Skeletal muscle satellite cell (primary cell): Measurements from ENCODE around the gene DNAJC13.
A peak's percentile ranks its signal among the peaks of the same experiment; 100 is the strongest.

Experiments used
- H3K27me3 ChIP-seq: 2 replicates; pipeline ENCODE4 v1.7.0; 2013; ENCODE audit warnings: low read length; ENCODE audit not compliant: control insufficient read depth, insufficient read depth
- H3K36me3 ChIP-seq: 2 replicates; pipeline ENCODE4 v1.7.0; 2013; ENCODE audit warnings: mild to moderate bottlenecking, control low read depth, low read length; ENCODE audit not compliant: insufficient read depth
- H3K4me1 ChIP-seq: 2 replicates; pipeline ENCODE4 v1.7.0; 2013; ENCODE audit warnings: low read length; ENCODE audit not compliant: control insufficient read depth, insufficient read depth
- H3K4me2 ChIP-seq: 2 replicates; pipeline ENCODE4 v1.7.0; 2013; ENCODE audit warnings: mild to moderate bottlenecking, low read length
- H3K4me3 ChIP-seq: 2 replicates; pipeline ENCODE4 v1.7.0; 2013; ENCODE audit warnings: low read length
- H3K9ac ChIP-seq: 2 replicates; pipeline ENCODE4 v1.7.0; 2013; ENCODE audit warnings: mild to moderate bottlenecking, low read depth, low read length, moderate library complexity
- H3K9me3 ChIP-seq: replicated peaks from 2 replicates; pipeline ENCODE4 v1.7.0; 2013; ENCODE audit warnings: mild to moderate bottlenecking, control low read depth, low read length

DNAJC13 gene

DNA sequence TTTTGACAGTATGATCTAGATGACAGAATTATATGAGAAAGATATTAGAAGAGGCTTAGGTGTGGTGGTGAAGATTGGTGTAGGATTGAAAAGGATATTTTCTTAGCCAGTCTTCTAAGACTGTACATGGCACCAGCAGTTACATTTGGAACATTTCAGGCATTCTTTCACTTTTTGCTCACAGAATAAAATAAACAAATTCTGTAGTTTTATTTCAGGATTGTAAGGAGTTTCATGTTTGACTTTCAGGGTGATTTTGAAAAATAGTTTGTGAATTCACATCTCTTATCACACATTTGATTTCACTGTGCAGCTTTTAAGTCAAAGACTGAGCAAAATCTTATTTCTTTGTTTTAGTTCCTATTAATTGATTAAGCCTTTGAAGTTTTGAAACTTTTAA is 27.1 kb downstream of the DNAJC13 start:
- peaks cover 43% of the 10 kb centered on the region for H3K4me1 ChIP-seq

DNA sequence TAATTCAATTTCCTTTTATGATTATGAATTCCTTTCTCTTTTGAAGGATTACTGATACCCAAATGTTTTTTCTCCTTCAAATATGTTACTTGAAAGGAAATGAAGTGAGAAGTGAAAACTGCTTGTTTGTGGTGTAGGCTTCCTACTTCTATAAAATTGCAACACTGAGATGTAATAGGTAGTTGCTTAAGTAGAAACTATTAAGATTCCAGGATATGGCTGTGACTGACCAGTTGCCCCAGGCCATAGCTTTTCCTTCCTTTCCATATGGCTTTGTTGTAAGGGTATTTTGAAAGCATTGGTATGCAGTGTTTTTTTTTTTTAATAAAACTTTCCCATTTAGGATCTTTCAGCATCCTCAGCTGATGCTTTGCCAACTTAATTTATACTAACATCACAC is 28.5 kb downstream of the DNAJC13 start:
- no peaks in the 10 kb centered on the region for H3K27me3 ChIP-seq
- H3K36me3 ChIP-seq: peaks cover 4% of the 10 kb centered on the region
- H3K4me1 ChIP-seq: peaks cover 43% of the 10 kb centered on the region
- H3K4me2 ChIP-seq: no peak overlapping the region
- no peaks in the 10 kb centered on the region for H3K9me3 ChIP-seq
- H3K9ac ChIP-seq: no peak overlapping the region
- no peak overlapping the region for H3K4me3 ChIP-seq

More for the DNA sequence above, 27.1 kb downstream of the DNAJC13 start:
- no peaks in the 10 kb centered on the region for H3K27me3 ChIP-seq
- H3K9me3 ChIP-seq: no peaks in the 10 kb centered on the region
- no peaks in the 10 kb centered on the region for H3K36me3 ChIP-seq
- no peak overlapping the region for H3K4me3 ChIP-seq
- peak overlapping the region; percentile 65 for H3K4me2 ChIP-seq
- peak overlapping the region; percentile 69 for H3K9ac ChIP-seq

DNA sequence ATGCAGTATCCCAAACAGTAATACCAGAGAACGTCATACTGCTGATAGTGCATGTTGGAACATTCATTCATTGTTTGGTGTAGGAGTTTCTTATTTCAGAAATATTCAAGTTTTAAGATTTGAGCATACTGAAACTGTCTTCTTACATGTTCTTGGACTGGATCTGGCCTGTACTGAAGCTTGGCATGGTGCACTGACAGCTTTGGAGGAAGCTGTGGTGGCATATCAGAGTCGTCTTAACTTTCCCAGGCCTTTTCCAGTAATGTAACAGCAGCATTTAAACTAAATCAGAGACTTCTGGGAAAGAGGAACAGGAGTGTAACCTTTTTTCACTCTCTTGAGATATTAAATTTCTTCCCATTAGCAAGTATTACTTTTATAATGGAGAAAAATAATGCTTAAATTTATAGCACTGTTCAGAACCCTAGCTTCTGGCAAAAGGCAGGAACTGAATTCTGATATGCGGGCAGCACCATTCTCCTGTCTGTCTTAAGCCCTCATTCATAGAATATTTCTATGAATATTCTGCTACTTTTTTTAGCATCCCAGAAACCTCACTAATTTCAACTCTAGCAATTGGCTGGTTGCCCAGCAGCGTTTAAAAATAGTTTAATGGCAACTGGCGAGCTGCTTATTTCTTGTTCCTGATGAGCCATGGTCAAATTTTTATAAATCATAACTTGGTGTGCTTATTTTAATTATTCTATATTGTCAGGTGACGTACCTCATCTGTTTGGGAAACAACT is 31.1 kb downstream of the DNAJC13 start:
- no peaks in the 10 kb centered on the region for H3K27me3 ChIP-seq
- H3K4me3 ChIP-seq: no peak overlapping the region
- H3K36me3 ChIP-seq: peaks cover 28% of the 10 kb centered on the region
- H3K9me3 ChIP-seq: no peaks in the 10 kb centered on the region
- peak overlapping the region; percentile 23 for H3K4me2 ChIP-seq
- H3K4me1 ChIP-seq: peaks cover 43% of the 10 kb centered on the region
- H3K9ac ChIP-seq: peak overlapping the region; percentile 23

DNA sequence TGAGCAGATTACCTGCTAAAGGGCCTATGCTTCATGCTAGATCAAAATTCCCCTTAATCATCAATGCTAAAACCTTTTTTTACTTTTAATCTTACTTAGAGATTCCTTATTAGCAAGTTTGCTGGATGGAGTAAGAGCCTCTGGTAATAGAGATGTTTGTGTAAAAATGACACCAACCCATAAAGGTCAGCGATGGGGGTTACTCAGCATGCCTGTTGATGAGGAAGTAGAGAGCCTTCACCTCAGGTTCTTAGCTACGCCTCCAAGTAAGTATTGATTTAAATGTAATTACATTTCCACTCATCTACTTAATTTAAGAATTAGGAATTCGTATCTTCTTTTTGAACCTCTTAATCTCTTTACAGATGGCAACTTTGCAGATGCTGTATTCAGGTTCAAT is 38.8 kb downstream of the DNAJC13 start:
- peaks cover 88% of the 10 kb centered on the region for H3K36me3 ChIP-seq
- H3K4me3 ChIP-seq: no peak overlapping the region
- no peaks in the 10 kb centered on the region for H3K9me3 ChIP-seq
- H3K4me1 ChIP-seq: no peaks in the 10 kb centered on the region
- no peak overlapping the region for H3K9ac ChIP-seq
- H3K4me2 ChIP-seq: no peak overlapping the region
- H3K27me3 ChIP-seq: no peaks in the 10 kb centered on the region

DNA sequence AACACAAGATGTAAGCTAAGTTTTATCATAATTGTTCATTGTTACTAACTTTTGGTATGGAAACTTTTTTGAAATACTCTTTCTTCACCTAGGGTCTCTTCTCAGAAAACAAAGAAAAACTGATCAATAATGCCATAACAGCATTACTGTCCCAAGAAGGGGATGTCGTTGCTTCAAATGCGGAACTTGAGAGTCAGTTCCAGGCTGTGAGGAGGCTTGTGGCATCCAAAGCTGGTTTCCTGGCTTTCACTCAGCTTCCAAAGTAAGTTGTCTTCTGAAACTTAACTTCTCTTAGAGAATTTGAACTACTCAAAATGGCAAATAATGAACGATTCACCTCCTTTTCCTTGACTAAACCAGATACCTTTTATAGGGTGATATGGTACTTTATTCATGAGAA is 39.3 kb downstream of the DNAJC13 start:
- no peak overlapping the region for H3K4me2 ChIP-seq
- no peak overlapping the region for H3K9ac ChIP-seq
- no peak overlapping the region for H3K4me3 ChIP-seq
- peaks cover 85% of the 10 kb centered on the region for H3K36me3 ChIP-seq
- H3K9me3 ChIP-seq: no peaks in the 10 kb centered on the region
- H3K4me1 ChIP-seq: no peaks in the 10 kb centered on the region
- H3K27me3 ChIP-seq: no peaks in the 10 kb centered on the region

DNA sequence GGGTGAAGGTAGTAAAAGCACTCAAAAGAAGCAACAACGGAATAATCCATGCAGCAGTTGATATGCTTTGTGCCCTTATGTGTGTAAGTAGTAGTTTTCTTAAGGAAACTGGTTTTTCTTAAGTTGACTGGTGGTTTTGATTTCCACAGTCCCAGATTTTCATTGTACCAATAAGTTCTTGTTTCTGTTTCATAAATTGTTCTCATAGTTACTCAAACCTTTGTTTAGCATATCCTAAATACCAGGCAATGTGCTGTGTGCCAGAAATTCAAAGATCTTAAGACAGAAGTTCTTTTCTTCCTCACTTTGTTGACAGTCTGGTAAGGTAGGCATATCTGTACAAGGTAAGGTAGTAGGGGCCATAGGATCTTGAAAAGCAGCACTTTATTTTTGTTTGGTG is 40.0 kb downstream of the DNAJC13 start:
- no peaks in the 10 kb centered on the region for H3K9me3 ChIP-seq
- H3K36me3 ChIP-seq: peaks cover 80% of the 10 kb centered on the region
- H3K4me2 ChIP-seq: no peak overlapping the region
- H3K4me1 ChIP-seq: no peaks in the 10 kb centered on the region
- no peak overlapping the region for H3K4me3 ChIP-seq
- H3K27me3 ChIP-seq: no peaks in the 10 kb centered on the region
- H3K9ac ChIP-seq: no peak overlapping the region

DNA sequence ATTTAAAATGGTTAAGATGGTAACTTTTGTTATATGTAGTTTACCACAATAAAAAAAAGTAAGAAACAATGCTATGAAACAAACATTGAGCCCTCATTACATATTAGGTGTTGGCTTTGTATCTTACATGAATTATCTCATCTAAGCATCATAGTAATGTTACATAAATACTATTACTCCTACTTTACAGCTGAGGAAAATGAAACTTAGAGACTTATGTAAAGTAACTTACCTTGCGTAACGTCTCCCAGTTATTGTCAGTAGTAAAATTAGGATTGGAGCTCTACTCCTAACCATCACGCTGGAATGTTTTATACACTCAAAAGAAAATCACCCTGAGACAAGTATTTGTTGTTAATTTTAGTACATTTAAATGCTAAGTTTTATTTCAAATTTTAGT is 42.2 kb downstream of the DNAJC13 start:
- peaks cover 73% of the 10 kb centered on the region for H3K36me3 ChIP-seq
- H3K9ac ChIP-seq: no peak overlapping the region
- peaks cover 15% of the 10 kb centered on the region for H3K4me1 ChIP-seq
- H3K4me2 ChIP-seq: no peak overlapping the region
- H3K9me3 ChIP-seq: no peaks in the 10 kb centered on the region
- no peak overlapping the region for H3K4me3 ChIP-seq
- H3K27me3 ChIP-seq: no peaks in the 10 kb centered on the region

DNA sequence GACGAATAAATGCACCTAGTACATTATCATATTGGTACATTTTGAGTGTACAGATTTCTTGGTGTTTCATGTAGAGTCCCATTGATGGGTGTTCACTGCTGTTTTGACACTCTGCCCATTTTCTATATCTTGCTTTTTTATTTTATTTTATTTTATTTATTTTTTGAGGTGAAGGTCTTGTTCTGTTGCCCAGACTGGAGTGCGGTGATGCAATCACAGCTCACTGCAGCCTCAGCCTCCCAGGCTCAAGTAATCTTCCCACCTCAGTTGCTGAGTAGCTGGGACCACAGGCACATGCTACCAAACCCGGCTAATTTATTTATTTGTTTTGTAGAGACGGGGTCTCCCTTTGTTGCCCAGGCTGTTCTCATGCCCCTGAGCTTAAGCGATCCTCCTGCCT is 44.2 kb downstream of the DNAJC13 start:
- H3K9ac ChIP-seq: no peak overlapping the region
- H3K27me3 ChIP-seq: no peaks in the 10 kb centered on the region
- H3K9me3 ChIP-seq: no peaks in the 10 kb centered on the region
- H3K4me2 ChIP-seq: no peak overlapping the region
- H3K4me3 ChIP-seq: no peak overlapping the region
- H3K4me1 ChIP-seq: peaks cover 16% of the 10 kb centered on the region
- H3K36me3 ChIP-seq: peaks cover 65% of the 10 kb centered on the region

DNA sequence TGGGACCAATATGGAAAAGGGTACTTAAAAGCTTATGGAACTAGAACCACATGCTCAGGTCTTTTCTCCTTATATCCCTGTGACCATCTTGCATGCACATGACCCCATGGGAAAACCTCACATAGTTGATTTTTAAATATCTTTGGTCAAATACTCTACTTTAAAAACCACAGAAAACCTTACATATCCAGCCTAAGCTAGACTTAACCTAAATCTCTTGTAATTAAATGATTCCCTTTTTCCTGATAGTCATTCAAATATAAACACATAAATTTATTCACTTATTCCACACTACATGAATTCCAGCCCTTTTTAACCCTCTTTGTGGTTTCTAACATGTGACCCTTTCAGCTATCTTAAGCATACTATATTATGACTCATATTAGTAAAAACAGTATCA is 46.8 kb downstream of the DNAJC13 start:
- Histone ChIP-seq H3K9me3 (no peaks in the 10 kb centered on the region), H3K4me3 (peak overlapping the region; percentile 5), H3K27me3 (no peaks in the 10 kb centered on the region), H3K9ac (no peak overlapping the region), H3K4me1 (peaks cover 16% of the 10 kb centered on the region), H3K4me2 (no peak overlapping the region), H3K36me3 (peaks cover 51% of the 10 kb centered on the region)

DNA sequence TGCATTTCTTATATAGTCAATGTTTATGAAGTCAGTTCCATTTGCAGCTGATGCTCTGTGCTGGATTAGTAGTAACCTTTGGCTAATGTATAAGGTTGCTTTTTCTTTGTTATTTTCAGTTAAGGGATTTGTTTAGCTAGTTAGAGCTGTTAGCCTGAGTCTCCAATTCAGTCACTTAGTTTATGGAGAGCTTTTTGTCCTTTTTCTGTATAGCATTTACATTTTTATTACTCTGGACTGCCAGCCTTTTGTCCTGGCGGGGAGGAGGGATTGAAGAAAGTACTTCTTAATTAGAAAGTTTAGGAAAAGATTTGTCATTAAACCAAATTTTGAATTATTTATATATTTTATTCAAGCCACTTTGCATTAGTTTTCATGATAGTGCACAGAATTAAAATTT is 52.0 kb downstream of the DNAJC13 start:
- Histone ChIP-seq H3K4me1 (peaks cover 3% of the 10 kb centered on the region), H3K27me3 (no peaks in the 10 kb centered on the region), H3K4me3 (no peak overlapping the region), H3K9ac (no peak overlapping the region), H3K36me3 (peaks cover 46% of the 10 kb centered on the region), H3K4me2 (no peak overlapping the region), H3K9me3 (no peaks in the 10 kb centered on the region)

DNA sequence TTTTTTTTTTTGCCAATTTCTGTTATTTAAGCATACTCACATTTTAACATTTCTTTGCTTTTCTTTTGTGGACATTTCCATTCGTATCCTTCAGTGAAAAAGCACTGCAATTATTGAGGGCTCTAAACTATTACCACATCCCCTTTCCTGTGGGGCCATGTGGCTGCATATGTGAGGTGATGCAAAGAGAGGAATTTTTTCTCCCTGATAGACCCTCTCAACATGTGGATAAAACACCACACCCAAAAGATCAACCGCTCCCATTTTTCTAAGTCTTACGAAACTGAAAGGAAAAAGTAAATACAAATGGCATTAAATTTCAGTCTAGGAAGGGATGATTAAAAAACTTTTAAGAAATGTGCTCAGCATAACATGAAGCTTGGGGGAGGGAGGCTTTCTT is 68.8 kb downstream of the DNAJC13 start:
- Histone ChIP-seq H3K4me3 (no peak overlapping the region), H3K4me1 (no peaks in the 10 kb centered on the region), H3K9ac (no peak overlapping the region), H3K27me3 (no peaks in the 10 kb centered on the region), H3K4me2 (no peak overlapping the region), H3K9me3 (no peaks in the 10 kb centered on the region), H3K36me3 (peaks cover 83% of the 10 kb centered on the region)

DNA sequence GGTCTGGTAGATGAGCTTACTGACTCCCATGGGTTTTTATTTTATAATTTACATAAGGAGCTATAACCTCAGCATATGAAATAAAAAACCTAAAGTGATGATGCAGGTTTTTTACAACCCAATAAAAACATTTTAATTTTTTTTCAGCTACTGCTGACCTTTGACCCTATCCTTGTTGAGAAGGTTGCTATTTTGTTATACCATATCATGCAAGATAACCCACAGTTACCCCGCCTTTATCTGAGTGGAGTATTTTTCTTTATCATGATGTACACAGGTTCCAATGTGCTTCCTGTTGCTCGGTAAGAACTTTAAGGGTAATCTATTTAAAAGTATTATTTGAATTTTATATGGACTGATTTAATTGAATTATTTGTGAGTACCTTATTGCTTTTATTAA is 70.8 kb downstream of the DNAJC13 start:
- Histone ChIP-seq H3K4me2 (no peak overlapping the region), H3K4me1 (no peaks in the 10 kb centered on the region), H3K27me3 (no peaks in the 10 kb centered on the region), H3K4me3 (no peak overlapping the region), H3K9me3 (no peaks in the 10 kb centered on the region), H3K36me3 (peaks cover 81% of the 10 kb centered on the region), H3K9ac (no peak overlapping the region)
